Tibial nerve (tissue), 3 donors: Measurements from ENCODE around the gene PAK4.

Source experiments
- POLR2A ChIP-seq, 2 donors: fragments of 450-650 bp; IDR thresholded peaks; one replicate each; pipeline ENCODE4 v1.6.1; 2017; ENCODE audit warnings: antibody characterized with exemption in 2 of 2, mild to moderate bottlenecking in 2 of 2, moderate library complexity in 2 of 2
- TF ChIP-seq, protein P1 (sequence below), 5 experiments: fragments of 200-600 bp in 3 of 5; fragments of 450-650 bp in 2 of 5; sonication (generic) in 3 of 5; IDR thresholded peaks; one replicate each; pipeline ENCODE4 v1.5.1; 2016 to 2019; ENCODE audit warnings: antibody characterized with exemption in 5 of 5, mild to moderate bottlenecking in 3 of 5, moderate library complexity in 2 of 5

DNA sequence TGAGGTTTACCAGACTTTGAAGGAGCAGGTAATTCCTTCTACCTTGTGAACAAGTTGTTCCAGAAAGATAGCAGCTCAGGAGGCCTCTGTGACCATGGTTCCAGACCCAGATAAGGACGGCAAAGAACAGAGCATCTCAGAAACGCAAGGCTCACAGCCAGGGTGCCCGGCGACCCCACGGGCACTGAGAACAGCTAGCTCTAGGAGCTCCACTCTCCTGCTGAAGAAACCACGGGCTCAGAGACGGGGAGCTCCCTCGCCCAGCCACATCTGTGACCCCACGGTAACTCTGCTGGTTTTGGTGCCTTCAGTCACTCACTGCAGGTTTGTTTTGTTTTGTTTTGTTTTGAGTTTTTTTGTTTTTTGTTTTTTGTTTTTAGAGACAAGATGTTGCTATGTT, 55.2 kb downstream of the PAK4 start:
- no peak for TF ChIP-seq POLR2A (IDR thresholded peaks at IDR 0.05)
- TF ChIP-seq, protein P1, sequence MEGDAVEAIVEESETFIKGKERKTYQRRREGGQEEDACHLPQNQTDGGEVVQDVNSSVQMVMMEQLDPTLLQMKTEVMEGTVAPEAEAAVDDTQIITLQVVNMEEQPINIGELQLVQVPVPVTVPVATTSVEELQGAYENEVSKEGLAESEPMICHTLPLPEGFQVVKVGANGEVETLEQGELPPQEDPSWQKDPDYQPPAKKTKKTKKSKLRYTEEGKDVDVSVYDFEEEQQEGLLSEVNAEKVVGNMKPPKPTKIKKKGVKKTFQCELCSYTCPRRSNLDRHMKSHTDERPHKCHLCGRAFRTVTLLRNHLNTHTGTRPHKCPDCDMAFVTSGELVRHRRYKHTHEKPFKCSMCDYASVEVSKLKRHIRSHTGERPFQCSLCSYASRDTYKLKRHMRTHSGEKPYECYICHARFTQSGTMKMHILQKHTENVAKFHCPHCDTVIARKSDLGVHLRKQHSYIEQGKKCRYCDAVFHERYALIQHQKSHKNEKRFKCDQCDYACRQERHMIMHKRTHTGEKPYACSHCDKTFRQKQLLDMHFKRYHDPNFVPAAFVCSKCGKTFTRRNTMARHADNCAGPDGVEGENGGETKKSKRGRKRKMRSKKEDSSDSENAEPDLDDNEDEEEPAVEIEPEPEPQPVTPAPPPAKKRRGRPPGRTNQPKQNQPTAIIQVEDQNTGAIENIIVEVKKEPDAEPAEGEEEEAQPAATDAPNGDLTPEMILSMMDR (IDR thresholded peaks at IDR 0.05) = no peak
